Lower leg skin (tissue), 4 donors: ENCODE measurements around the gene OR6Y1. TPM values are rescaled to one million over a fixed set of nuclear protein-coding genes. Genes with fewer than 3 reads are reported as not detected.

Source experiments
- DNase-seq, 2 donors: peaks; one replicate each; pipeline ENCODE4 v3.0.0-alpha.2; 2019; ENCODE audit warnings: low spot score in 2 of 2
- H3K4me3 ChIP-seq: fragments of 200-600 bp; sonication (generic); 2 replicates; pipeline ENCODE4 v1.5.1; 2017; ENCODE audit warnings: mild to moderate bottlenecking, low read depth; ENCODE audit not compliant: poor library complexity, severe bottlenecking
- CTCF ChIP-seq, 3 donors: fragments of 450-650 bp; IDR thresholded peaks; one replicate each; pipeline ENCODE4 v1.5.1; 2016; ENCODE audit warnings: antibody characterized with exemption in 3 of 3, mild to moderate bottlenecking in 3 of 3, moderate library complexity in 2 of 3
- POLR2A ChIP-seq, 2 donors: fragments of 450-650 bp; IDR thresholded peaks; one replicate each; pipeline ENCODE4 v1.6.1; 2016 to 2017; ENCODE audit warnings: antibody characterized with exemption in 2 of 2, mild to moderate bottlenecking in 1 of 2, moderate library complexity in 1 of 2
- WGBS, 2 donors: methylation state at CpG; one replicate each; pipeline ENCODE4 v1.1.5; 2018; 5-methylcytosine and 5-hydroxymethylcytosine counted together
- intact Hi-C: fragments of 100-400 bp; cut with DNase I; formaldehyde crosslinking; loops from one replicate; pipeline ENCODE4 v1.15.0; 2023; ENCODE audit warnings: low total_unique reads
- total RNA-seq, 4 donors: library from RNA; depleted of rRNA; stranded (reverse); fragments of >200 nt; gene quantifications; one replicate each; pipeline ENCODE4 v1.1.0, GENCODE V29; 2016

The OR6Y1 gene
- total RNA-seq, 4 donors from 2014 or later = not detected

GRCh38 chr1:158547533-158547932 lies 6.7 kb downstream of the OR6Y1 start:
- no peak overlapping the region for H3K4me3 ChIP-seq
- WGBS, 2 donors = 92 to 97% methylated on average over 2 of the region's 2 CpGs
- DNase-seq = no peak
- TF ChIP-seq POLR2A (IDR thresholded peaks at IDR 0.05) (no peak), CTCF (IDR thresholded peaks at IDR 0.05) (no peak)
- intact Hi-C loops = no loop called here

DNA sequence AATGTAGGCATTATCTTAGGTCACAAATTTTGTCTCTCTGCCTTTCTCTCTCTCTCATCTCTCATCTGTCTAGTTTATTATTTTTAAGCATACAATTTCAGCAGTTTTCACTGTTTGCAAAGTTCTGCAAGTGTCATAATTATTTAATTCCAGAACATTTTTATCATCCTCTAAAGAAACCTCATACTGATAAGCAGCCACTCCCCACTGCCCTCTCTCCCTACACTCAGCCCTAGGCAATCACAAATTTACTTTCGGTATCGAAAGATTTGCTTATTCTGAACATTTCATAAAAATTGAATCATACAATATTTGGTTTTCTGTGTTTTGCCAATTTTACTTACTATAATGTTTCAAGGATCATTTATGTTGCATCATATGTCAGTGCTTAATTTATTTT lies 16.6 kb downstream of the OR6Y1 start:
- TF ChIP-seq CTCF (IDR thresholded peaks at IDR 0.05) = no peak
- TF ChIP-seq POLR2A (IDR thresholded peaks at IDR 0.05) = no peak
- intact Hi-C loops = no loop called here
- 69 to 86% methylated on average over 2 of the region's 2 CpGs for WGBS, 2 donors
- H3K4me3 ChIP-seq = no peak overlapping the region
- no peak for DNase-seq

GRCh38 chr1:158534496-158534895 lies 19.7 kb downstream of the OR6Y1 start:
- no peak for TF ChIP-seq POLR2A (IDR thresholded peaks at IDR 0.05)
- TF ChIP-seq CTCF (IDR thresholded peaks at IDR 0.05) = no peak
- DNase-seq = no peak
- WGBS, 2 donors = 58 to 62% methylated on average over 5 of the region's 5 CpGs

GRCh38 chr1:158527190-158527815 lies 26.9 kb downstream of the OR6Y1 start:
- TF ChIP-seq POLR2A (IDR thresholded peaks at IDR 0.05) = no peak
- TF ChIP-seq CTCF (IDR thresholded peaks at IDR 0.05) = no peak
- H3K4me3 ChIP-seq = no peak overlapping the region
- 33 to 78% methylated on average over 2 of the region's 2 CpGs for WGBS, 2 donors
- DNase-seq = no peak
- intact Hi-C loops = no loop called here

More at GRCh38 chr1:158534496-158534895, 19.7 kb downstream of the OR6Y1 start:
- intact Hi-C loops = no loop called here
- no peak overlapping the region for H3K4me3 ChIP-seq

- intact Hi-C loops = no loop called here
- TF ChIP-seq CTCF (IDR thresholded peaks at IDR 0.05) = no peak
- TF ChIP-seq POLR2A (IDR thresholded peaks at IDR 0.05) = no peak
- H3K4me3 ChIP-seq = no peak overlapping the region
- WGBS, 2 donors = 77 to 84% methylated on average over 2 of the region's 2 CpGs
- DNase-seq = no peak
Observed at GRCh38 chr1:158521666-158522058, 32.5 kb downstream of the OR6Y1 start.
